Measurements from ENCODE around the gene SMARCD3. TPM values are rescaled to one million over a fixed set of nuclear protein-coding genes. Genes with fewer than 3 reads are reported as not detected.

Gene SMARCD3
- total RNA-seq, 2 experiments from 2014 or later, result 1.5 to 1.9 TPM

DNA sequence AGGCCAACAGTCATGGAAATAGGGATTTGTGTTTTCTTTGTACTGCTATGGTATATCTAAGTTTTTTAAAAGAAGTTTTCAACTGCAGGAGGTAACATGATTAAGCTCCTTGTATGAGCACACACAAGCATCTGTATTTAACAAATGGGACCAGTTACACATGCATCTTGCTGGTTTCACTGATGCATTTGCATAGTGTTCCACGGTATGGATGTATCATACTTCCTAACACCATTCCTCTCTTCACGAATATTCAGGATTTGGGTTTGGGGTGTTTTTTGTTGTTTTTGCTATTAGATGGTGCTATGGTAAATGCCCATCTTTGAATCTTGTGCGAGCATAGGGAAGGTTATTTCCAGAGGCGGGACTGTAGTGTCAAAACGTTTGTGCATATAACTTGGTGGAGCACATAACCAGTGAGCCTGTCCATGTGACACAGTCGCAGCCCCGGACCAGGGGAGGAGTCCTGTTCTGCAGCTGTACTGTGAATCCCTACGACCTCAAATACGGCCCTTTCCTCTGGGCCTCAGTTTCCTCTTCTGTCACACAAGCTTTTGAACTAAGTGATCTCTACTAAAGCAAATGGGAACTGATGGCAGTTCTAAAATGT is 40.1 kb downstream of the SMARCD3 start:
- no peak for DNase-seq (ENCODE audit: low spot score)
- intact Hi-C loops (cut with micrococcal nuclease; ENCODE audit: unreplicated experiment), result no loop called here
- Histone ChIP-seq H4K20me1 (ENCODE audit: insufficient read depth, low read length) (no peaks in the 10 kb centered on the region), H3K36me3 (ENCODE audit: insufficient read depth, low read length) (peaks cover 17% of the 10 kb centered on the region), H3K4me2 (ENCODE audit: low read length) (no peak overlapping the region), H2AFZ (ENCODE audit: low read length) (no peak overlapping the region), H3K4me3 (ENCODE audit: low read depth, low read length, poor library complexity, severe bottlenecking) (no peak overlapping the region), H3K9me2 (ENCODE audit: insufficient read depth, low read length) (no peaks in the 10 kb centered on the region), H3K9me3 (ENCODE audit: low read length) (no peaks in the 10 kb centered on the region), H3K4me1 (ENCODE audit: insufficient read depth, low read length, poor library complexity, severe bottlenecking) (no peaks in the 10 kb centered on the region), H3K79me2 (ENCODE audit: insufficient read depth, low read depth, low read length) (no peaks in the 10 kb centered on the region), H3K27ac (ENCODE audit: low read depth, low read length, poor library complexity, severe bottlenecking) (no peak overlapping the region)
- ChIA-PET CTCF (ENCODE audit: unreplicated experiment) (no interaction called here), POLR2A (no interaction called here)
- BruUV-seq (replicated peaks), result no TSS peak
- no peak for TF ChIP-seq EZH2phosphoT487 (IDR thresholded peaks at IDR 0.05; ENCODE audit: borderline replicate concordance, low read depth, low read length)
- TF ChIP-seq, protein P1, sequence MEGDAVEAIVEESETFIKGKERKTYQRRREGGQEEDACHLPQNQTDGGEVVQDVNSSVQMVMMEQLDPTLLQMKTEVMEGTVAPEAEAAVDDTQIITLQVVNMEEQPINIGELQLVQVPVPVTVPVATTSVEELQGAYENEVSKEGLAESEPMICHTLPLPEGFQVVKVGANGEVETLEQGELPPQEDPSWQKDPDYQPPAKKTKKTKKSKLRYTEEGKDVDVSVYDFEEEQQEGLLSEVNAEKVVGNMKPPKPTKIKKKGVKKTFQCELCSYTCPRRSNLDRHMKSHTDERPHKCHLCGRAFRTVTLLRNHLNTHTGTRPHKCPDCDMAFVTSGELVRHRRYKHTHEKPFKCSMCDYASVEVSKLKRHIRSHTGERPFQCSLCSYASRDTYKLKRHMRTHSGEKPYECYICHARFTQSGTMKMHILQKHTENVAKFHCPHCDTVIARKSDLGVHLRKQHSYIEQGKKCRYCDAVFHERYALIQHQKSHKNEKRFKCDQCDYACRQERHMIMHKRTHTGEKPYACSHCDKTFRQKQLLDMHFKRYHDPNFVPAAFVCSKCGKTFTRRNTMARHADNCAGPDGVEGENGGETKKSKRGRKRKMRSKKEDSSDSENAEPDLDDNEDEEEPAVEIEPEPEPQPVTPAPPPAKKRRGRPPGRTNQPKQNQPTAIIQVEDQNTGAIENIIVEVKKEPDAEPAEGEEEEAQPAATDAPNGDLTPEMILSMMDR (conservative IDR thresholded peaks at IDR 0.05; ENCODE audit: low read length), result no peak

- intact Hi-C loops (cut with micrococcal nuclease; ENCODE audit: unreplicated experiment), result no loop called here
- no peaks in the 10 kb centered on the region for H4K20me1 ChIP-seq (ENCODE audit: insufficient read depth, low read length)
- H3K9me2 ChIP-seq (ENCODE audit: insufficient read depth, low read length), result no peaks in the 10 kb centered on the region
- H3K4me2 ChIP-seq (ENCODE audit: low read length), result no peak overlapping the region
- no peaks in the 10 kb centered on the region for H3K9me3 ChIP-seq (ENCODE audit: low read length)
- BruUV-seq (replicated peaks), result no TSS peak
- no peak overlapping the region for H3K27ac ChIP-seq (ENCODE audit: low read depth, low read length, poor library complexity, severe bottlenecking)
- H3K4me1 ChIP-seq (ENCODE audit: insufficient read depth, low read length, poor library complexity, severe bottlenecking), result no peaks in the 10 kb centered on the region
- TF ChIP-seq EZH2phosphoT487 (IDR thresholded peaks at IDR 0.05; ENCODE audit: borderline replicate concordance, low read depth, low read length), result no peak
- TF ChIP-seq, protein P1 (conservative IDR thresholded peaks at IDR 0.05; ENCODE audit: low read length), result no peak
- peaks cover 11% of the 10 kb centered on the region; the same call in 1 of the 2 replicates for H3K36me3 ChIP-seq (ENCODE audit: insufficient read depth, low read length)
- no peaks in the 10 kb centered on the region for H3K79me2 ChIP-seq (ENCODE audit: insufficient read depth, low read depth, low read length)
- H2AFZ ChIP-seq (ENCODE audit: low read length), result no peak overlapping the region
- H3K4me3 ChIP-seq (ENCODE audit: low read depth, low read length, poor library complexity, severe bottlenecking), result no peak overlapping the region
- ChIA-PET CTCF (ENCODE audit: unreplicated experiment) (no interaction called here), POLR2A (no interaction called here)
- DNase-seq (ENCODE audit: low spot score), result no peak
Observed at GRCh38 chr7:151207804-151208203, 40.7 kb downstream of the SMARCD3 start.

GRCh38 chr7:151207315-151207714 is 41.2 kb downstream of the SMARCD3 start:
- no TSS peak for BruUV-seq (replicated peaks)
- Histone ChIP-seq H3K79me2 (ENCODE audit: insufficient read depth, low read depth, low read length) (no peaks in the 10 kb centered on the region), H4K20me1 (ENCODE audit: insufficient read depth, low read length) (no peaks in the 10 kb centered on the region), H2AFZ (ENCODE audit: low read length) (no peak overlapping the region), H3K4me2 (ENCODE audit: low read length) (no peak overlapping the region), H3K4me1 (ENCODE audit: insufficient read depth, low read length, poor library complexity, severe bottlenecking) (no peaks in the 10 kb centered on the region), H3K9me2 (ENCODE audit: insufficient read depth, low read length) (no peaks in the 10 kb centered on the region), H3K4me3 (ENCODE audit: low read depth, low read length, poor library complexity, severe bottlenecking) (no peak overlapping the region), H3K9me3 (ENCODE audit: low read length) (no peaks in the 10 kb centered on the region), H3K36me3 (ENCODE audit: insufficient read depth, low read length) (peaks cover 6% of the 10 kb centered on the region; the same call in 1 of the 2 replicates), H3K27ac (ENCODE audit: low read depth, low read length, poor library complexity, severe bottlenecking) (no peak overlapping the region)
- TF ChIP-seq, protein P1 (conservative IDR thresholded peaks at IDR 0.05; ENCODE audit: low read length), result no peak
- no peak for TF ChIP-seq EZH2phosphoT487 (IDR thresholded peaks at IDR 0.05; ENCODE audit: borderline replicate concordance, low read depth, low read length)
- CTCF ChIA-PET (ENCODE audit: unreplicated experiment), result interaction anchor here (0.5 to 0.6 kb wide), 2 partner anchors 78 to 265 kb away, joined by 4 to 6 read pairs; no protein-coding TSS in a partner anchor
- intact Hi-C loops (cut with micrococcal nuclease; ENCODE audit: unreplicated experiment), result no loop called here
- POLR2A ChIA-PET, result no interaction called here
- no peak for DNase-seq (ENCODE audit: low spot score)
